ENCODE results near the gene PLEKHO2.

PLEKHO2 gene

GRCh38 chr15:64897345-64897985 lies 55.8 kb downstream of the PLEKHO2 start:
- Mint-ChIP-seq H3K4me1 (ENCODE audit: low read depth) (peaks cover 58% of the 10 kb centered on the region), H3K27ac (peak overlapping the region; percentile 77)

GRCh38 chr15:64898406-64898805 lies 56.7 kb downstream of the PLEKHO2 start:
- no peaks in the 10 kb centered on the region for H3K27me3 Mint-ChIP-seq (ENCODE audit: low read depth)
- H3K36me3 Mint-ChIP-seq (ENCODE audit: low read depth) = peaks cover 6% of the 10 kb centered on the region
- no peak overlapping the region for H3K4me3 Mint-ChIP-seq
- H3K4me1 Mint-ChIP-seq (ENCODE audit: low read depth) = peaks cover 55% of the 10 kb centered on the region
- no peak for DNase-seq (ENCODE audit: low spot score)
- H3K27ac Mint-ChIP-seq = no peak overlapping the region
- peaks cover 16% of the 10 kb centered on the region for H3K9me3 Mint-ChIP-seq

More at GRCh38 chr15:64897345-64897985, 55.8 kb downstream of the PLEKHO2 start:
- no peak for DNase-seq (ENCODE audit: low spot score)
- H3K27me3 Mint-ChIP-seq (ENCODE audit: low read depth) = no peaks in the 10 kb centered on the region
- no peak overlapping the region for H3K4me3 Mint-ChIP-seq
- H3K9me3 Mint-ChIP-seq = peaks cover 16% of the 10 kb centered on the region
- peaks cover 6% of the 10 kb centered on the region for H3K36me3 Mint-ChIP-seq (ENCODE audit: low read depth)

- Mint-ChIP-seq H3K36me3 (ENCODE audit: low read depth) (peaks cover 6% of the 10 kb centered on the region), H3K9me3 (peaks cover 16% of the 10 kb centered on the region), H3K27ac (no peak overlapping the region), H3K4me1 (ENCODE audit: low read depth) (peaks cover 44% of the 10 kb centered on the region), H3K4me3 (no peak overlapping the region), H3K27me3 (ENCODE audit: low read depth) (no peaks in the 10 kb centered on the region)
- no peak for DNase-seq (ENCODE audit: low spot score)
These were observed 59.4 kb downstream of the PLEKHO2 start for GRCh38 chr15:64901141-64901540.

- Mint-ChIP-seq H3K27me3 (ENCODE audit: low read depth) (no peaks in the 10 kb centered on the region), H3K4me1 (ENCODE audit: low read depth) (peaks cover 36% of the 10 kb centered on the region), H3K36me3 (ENCODE audit: low read depth) (peaks cover 6% of the 10 kb centered on the region), H3K27ac (peak overlapping the region; percentile 31), H3K4me3 (no peak overlapping the region), H3K9me3 (peaks cover 16% of the 10 kb centered on the region)
- no peak for DNase-seq (ENCODE audit: low spot score)
These were observed 60.2 kb downstream of the PLEKHO2 start for GRCh38 chr15:64901914-64902313.

- peaks cover 29% of the 10 kb centered on the region for H3K4me1 Mint-ChIP-seq (ENCODE audit: low read depth)
- no peak for DNase-seq (ENCODE audit: low spot score)
- peaks cover 16% of the 10 kb centered on the region for H3K9me3 Mint-ChIP-seq
- no peaks in the 10 kb centered on the region for H3K27me3 Mint-ChIP-seq (ENCODE audit: low read depth)
- H3K36me3 Mint-ChIP-seq (ENCODE audit: low read depth) = peaks cover 6% of the 10 kb centered on the region
- no peak overlapping the region for H3K27ac Mint-ChIP-seq
- H3K4me3 Mint-ChIP-seq = no peak overlapping the region
These were observed 61.1 kb downstream of the PLEKHO2 start for GRCh38 chr15:64902863-64903262.

- H3K4me3 Mint-ChIP-seq = no peak overlapping the region
These were observed 61.7 kb downstream of the PLEKHO2 start for GRCh38 chr15:64903326-64903950.

GRCh38 chr15:64904189-64904588 lies 62.5 kb downstream of the PLEKHO2 start:
- Mint-ChIP-seq H3K27ac (no peak overlapping the region), H3K4me1 (ENCODE audit: low read depth) (peaks cover 27% of the 10 kb centered on the region)

More at GRCh38 chr15:64903326-64903950, 61.7 kb downstream of the PLEKHO2 start:
- H3K27ac Mint-ChIP-seq = peak overlapping the region; percentile 37
- DNase-seq (ENCODE audit: low spot score) = no peak
- H3K9me3 Mint-ChIP-seq = peaks cover 16% of the 10 kb centered on the region
- peaks cover 27% of the 10 kb centered on the region for H3K4me1 Mint-ChIP-seq (ENCODE audit: low read depth)
- peaks cover 6% of the 10 kb centered on the region for H3K36me3 Mint-ChIP-seq (ENCODE audit: low read depth)
- peaks cover 3% of the 10 kb centered on the region for H3K27me3 Mint-ChIP-seq (ENCODE audit: low read depth)

GRCh38 chr15:64905119-64905831 lies 63.6 kb downstream of the PLEKHO2 start:
- peak overlapping the region; percentile 47 for H3K27ac Mint-ChIP-seq
- peaks cover 2% of the 10 kb centered on the region for H3K36me3 Mint-ChIP-seq (ENCODE audit: low read depth)
- peaks cover 27% of the 10 kb centered on the region for H3K4me1 Mint-ChIP-seq (ENCODE audit: low read depth)
- H3K27me3 Mint-ChIP-seq (ENCODE audit: low read depth) = peaks cover 12% of the 10 kb centered on the region
- H3K9me3 Mint-ChIP-seq = peaks cover 13% of the 10 kb centered on the region
- peak; percentile 70 for DNase-seq (ENCODE audit: low spot score)
- H3K4me3 Mint-ChIP-seq = peak overlapping the region; percentile 74

More at GRCh38 chr15:64904189-64904588, 62.5 kb downstream of the PLEKHO2 start:
- peaks cover 6% of the 10 kb centered on the region for H3K36me3 Mint-ChIP-seq (ENCODE audit: low read depth)
- H3K9me3 Mint-ChIP-seq = peaks cover 16% of the 10 kb centered on the region
- H3K4me3 Mint-ChIP-seq = no peak overlapping the region
- H3K27me3 Mint-ChIP-seq (ENCODE audit: low read depth) = peaks cover 8% of the 10 kb centered on the region
- DNase-seq (ENCODE audit: low spot score) = no peak

GRCh38 chr15:64905941-64906340 lies 64.2 kb downstream of the PLEKHO2 start:
- H3K9me3 Mint-ChIP-seq = peaks cover 8% of the 10 kb centered on the region
- no peak overlapping the region for H3K27ac Mint-ChIP-seq
- DNase-seq (ENCODE audit: low spot score) = no peak
- peaks cover 2% of the 10 kb centered on the region for H3K36me3 Mint-ChIP-seq (ENCODE audit: low read depth)
- peaks cover 16% of the 10 kb centered on the region for H3K27me3 Mint-ChIP-seq (ENCODE audit: low read depth)
- peak overlapping the region; percentile 74 for H3K4me3 Mint-ChIP-seq
- H3K4me1 Mint-ChIP-seq (ENCODE audit: low read depth) = peaks cover 27% of the 10 kb centered on the region

- peaks cover 31% of the 10 kb centered on the region for H3K4me1 Mint-ChIP-seq (ENCODE audit: low read depth)
- DNase-seq (ENCODE audit: low spot score) = no peak
- H3K27me3 Mint-ChIP-seq (ENCODE audit: low read depth) = peaks cover 20% of the 10 kb centered on the region
- H3K9me3 Mint-ChIP-seq = peaks cover 5% of the 10 kb centered on the region
- no peak overlapping the region for H3K4me3 Mint-ChIP-seq
- no peak overlapping the region for H3K27ac Mint-ChIP-seq
- H3K36me3 Mint-ChIP-seq (ENCODE audit: low read depth) = no peaks in the 10 kb centered on the region
These were observed 64.7 kb downstream of the PLEKHO2 start for GRCh38 chr15:64906402-64906801.

- DNase-seq (ENCODE audit: low spot score) = no peak
- no peaks in the 10 kb centered on the region for H3K9me3 Mint-ChIP-seq
- H3K4me3 Mint-ChIP-seq = no peak overlapping the region
- peaks cover 24% of the 10 kb centered on the region for H3K27me3 Mint-ChIP-seq (ENCODE audit: low read depth)
- H3K4me1 Mint-ChIP-seq (ENCODE audit: low read depth) = peaks cover 23% of the 10 kb centered on the region
- no peak overlapping the region for H3K27ac Mint-ChIP-seq
- H3K36me3 Mint-ChIP-seq (ENCODE audit: low read depth) = no peaks in the 10 kb centered on the region
These were observed 66.3 kb downstream of the PLEKHO2 start for GRCh38 chr15:64907991-64908390.

- DNase-seq (ENCODE audit: low spot score) = no peak
- Mint-ChIP-seq H3K27me3 (ENCODE audit: low read depth) (peaks cover 24% of the 10 kb centered on the region), H3K9me3 (no peaks in the 10 kb centered on the region), H3K36me3 (ENCODE audit: low read depth) (no peaks in the 10 kb centered on the region), H3K27ac (no peak overlapping the region), H3K4me1 (ENCODE audit: low read depth) (peaks cover 13% of the 10 kb centered on the region), H3K4me3 (no peak overlapping the region)
These were observed 67.8 kb downstream of the PLEKHO2 start for GRCh38 chr15:64909546-64909945.

GRCh38 chr15:64911311-64912186 lies 69.8 kb downstream of the PLEKHO2 start, which contains the start of gene ANKDD1A:
Gene ANKDD1A, plus strand, starts transcription at chr15:64911902. Its CDS starts 29 bp downstream, at chr15:64911931.
- Mint-ChIP-seq H3K9me3 (no peaks in the 10 kb centered on the region), H3K27ac (no peak within 1 kb of the TSS), H3K4me1 (ENCODE audit: low read depth) (peaks cover 8% of the 10 kb centered on the region), H3K27me3 (ENCODE audit: low read depth) (peaks cover 24% of the 10 kb centered on the region), H3K4me3 (peak within 1 kb of the TSS; percentile 81), H3K36me3 (ENCODE audit: low read depth) (no peaks in the 10 kb centered on the region)
- peak; percentile 67 for DNase-seq (ENCODE audit: low spot score)
